GM23248 (cell line): ENCODE results near the gene ADGRF4. TPM values are rescaled to one million over a fixed set of nuclear protein-coding genes. Genes with fewer than 3 reads are reported as not detected.

Source experiments
- DNase-seq: peaks from one replicate; pipeline ENCODE4 v3.0.0-alpha.2; 2015
- H2AFZ ChIP-seq: fragments of 200-600 bp; sonication (generic); 2 replicates; pipeline ENCODE4 v1.6.1; 2016; ENCODE audit warnings: antibody characterized with exemption
- H3F3A ChIP-seq: fragments of 200-600 bp; sonication (generic); 2 replicates; pipeline ENCODE4 v1.6.1; 2016; ENCODE audit warnings: mild to moderate bottlenecking, antibody characterized with exemption, mixed run types; ENCODE audit not compliant: insufficient read depth
- H3K27ac ChIP-seq: fragments of 200-600 bp; sonication (generic); 2 replicates; pipeline ENCODE4 v1.5.1; 2016; ENCODE audit warnings: mild to moderate bottlenecking
- H3K27me3 ChIP-seq: fragments of 200-600 bp; sonication (generic); replicated peaks from 2 replicates; pipeline ENCODE4 v1.6.1; 2016; ENCODE audit warnings: mild to moderate bottlenecking; ENCODE audit not compliant: insufficient read depth
- H3K36me3 ChIP-seq: fragments of 200-600 bp; sonication (generic); 2 replicates; pipeline ENCODE4 v1.6.1; 2016; ENCODE audit warnings: low read depth, mild to moderate bottlenecking
- H3K4me1 ChIP-seq: fragments of 200-600 bp; sonication (generic); 2 replicates; pipeline ENCODE4 v1.6.1; 2016; ENCODE audit warnings: mild to moderate bottlenecking; ENCODE audit not compliant: insufficient read depth
- H3K4me2 ChIP-seq: fragments of 200-600 bp; sonication (generic); one replicate; pipeline ENCODE4 v1.6.1; 2016; ENCODE audit warnings: mild to moderate bottlenecking; ENCODE audit not compliant: unreplicated experiment
- H3K4me3 ChIP-seq: fragments of 200-600 bp; sonication (generic); 2 replicates; pipeline ENCODE4 v1.5.1; 2016; ENCODE audit warnings: mild to moderate bottlenecking
- H3K79me2 ChIP-seq: fragments of 200-600 bp; sonication (generic); 2 replicates; pipeline ENCODE4 v1.6.1; 2016; ENCODE audit warnings: mild to moderate bottlenecking; ENCODE audit not compliant: insufficient read depth
- H3K9ac ChIP-seq: fragments of 200-600 bp; sonication (generic); 2 replicates; pipeline ENCODE4 v1.6.1; 2016; ENCODE audit warnings: mild to moderate bottlenecking
- H3K9me2 ChIP-seq: fragments of 200-600 bp; sonication (generic); 2 replicates; pipeline ENCODE4 v1.6.1; 2016; ENCODE audit warnings: mixed run types, mild to moderate bottlenecking, moderate library complexity; ENCODE audit not compliant: insufficient read depth
- H3K9me3 ChIP-seq: fragments of 200-600 bp; sonication (generic); one replicate; pipeline ENCODE4 v1.6.1; 2017; ENCODE audit warnings: low read depth
- H4K20me1 ChIP-seq: fragments of 200-600 bp; sonication (generic); 2 replicates; pipeline ENCODE4 v1.6.0; 2016; ENCODE audit not compliant: insufficient read depth
- EZH2 ChIP-seq: fragments of 200-600 bp; sonication (generic); IDR thresholded peaks from 2 replicates; pipeline ENCODE4 v1.6.1; 2018; ENCODE audit warnings: antibody characterized with exemption, mild to moderate bottlenecking; ENCODE audit not compliant: insufficient read depth, poor library complexity, severe bottlenecking
- EZH2phosphoT487 ChIP-seq: fragments of 200-600 bp; sonication (generic); IDR thresholded peaks from 2 replicates; pipeline ENCODE4 v1.6.1; 2018; ENCODE audit warnings: antibody characterized with exemption, moderate library complexity, mild to moderate bottlenecking, low read depth; ENCODE audit not compliant: insufficient read depth
- in situ Hi-C: fragments of 300-500 bp; cut with MboI; formaldehyde crosslinking; loops from 2 replicates; pipeline ENCODE4 v1.15.0; 2020
- polyA plus RNA-seq: library from polyadenylated mRNA; unstranded; fragments of >200 nt; fragmentation: Nextera tagmentation; extraction: Ambion mirVana; gene quantifications from 2 replicates; pipeline ENCODE4 v1.2.1, GENCODE V29; 2016
- total RNA-seq: library from RNA; depleted of rRNA; stranded (reverse); fragments of >200 nt; shearing (Covaris generic); gene quantifications from 2 replicates; pipeline ENCODE4 v1.2.3, GENCODE V29; 2014; rRNA removed

The ADGRF4 gene
- total and polyA plus RNA-seq, 2 experiments from 2014 or later, result 0.11 TPM; not detected in 1

- H3K9me3 ChIP-seq, result no peaks in the 10 kb centered on the region
- H3K79me2 ChIP-seq, result no peaks in the 10 kb centered on the region
- in situ Hi-C loops, result loop anchor here (10.0 kb wide), 1 partner anchor 365 kb away; no protein-coding TSS in a partner anchor
- no peak overlapping the region for H3K9ac ChIP-seq
- 0 out of 2 replicates have a peak, but pooled peaks cover 3% of the 10 kb centered on the region for H3K27me3 ChIP-seq
- H3K27ac ChIP-seq, result no peak overlapping the region
- no peaks in the 10 kb centered on the region for H3K4me1 ChIP-seq
- H4K20me1 ChIP-seq, result no peaks in the 10 kb centered on the region
- no peaks in the 10 kb centered on the region for H3F3A ChIP-seq
- no peak for DNase-seq
- no peak overlapping the region for H3K4me2 ChIP-seq
- no peak overlapping the region for H2AFZ ChIP-seq
- TF ChIP-seq EZH2 (no peak), EZH2phosphoT487 (no peak)
- H3K36me3 ChIP-seq, result no peaks in the 10 kb centered on the region
- H3K9me2 ChIP-seq, result no peaks in the 10 kb centered on the region
- H3K4me3 ChIP-seq, result no peak overlapping the region
These were observed 71.6 kb downstream of the ADGRF4 start for GRCh38 chr6:47769982-47770381.

Other genes starting within 250 kb of the ADGRF4 start
- gene CD2AP, start 220.8 kb upstream of the ADGRF4 start, total RNA-seq, result 17.8 and 22.8 TPM in 2 replicates
- 12.3 and 13.2 TPM in 2 replicates for gene CD2AP, start 220.8 kb upstream of the ADGRF4 start, polyA plus RNA-seq
- gene OPN5, start 83.5 kb downstream of the ADGRF4 start, total RNA-seq, result not detected in 2 replicates
- not detected in 2 replicates for gene OPN5, start 83.5 kb downstream of the ADGRF4 start, polyA plus RNA-seq